Uterus (tissue), 4 donors: ENCODE measurements around the gene RTCA. TPM values are rescaled to one million over a fixed set of nuclear protein-coding genes. Genes with fewer than 3 reads are reported as not detected.

ENCODE experiments used
- DNase-seq, 2 donors: peaks; one replicate each; pipeline ENCODE4 v3.0.0-alpha.2; 2019 to 2020
- H3K27ac ChIP-seq, 2 donors: fragments of 200-600 bp; sonication (generic); 1 replicate in 1 of 2; 2 replicates in 1 of 2; pipeline ENCODE4 v1.5.1; 2016 to 2018
- H3K27me3 ChIP-seq, 2 donors: fragments of 200-600 bp; sonication (generic); one replicate each; pipeline ENCODE4 v1.5.1; 2018 to 2019; ENCODE audit warnings: control low read depth in 1 of 2
- H3K36me3 ChIP-seq, 2 donors: fragments of 200-600 bp; sonication (generic); one replicate each; pipeline ENCODE4 v1.5.1; 2019; ENCODE audit warnings: control low read depth in 1 of 2
- H3K4me1 ChIP-seq, 2 donors: fragments of 200-600 bp; sonication (generic); one replicate each; pipeline ENCODE4 v1.5.1; 2018 to 2019; ENCODE audit warnings: control low read depth in 1 of 2
- H3K4me3 ChIP-seq, 2 donors: fragments of 200-600 bp; sonication (generic); 1 replicate in 1 of 2; 2 replicates in 1 of 2; pipeline ENCODE4 v1.5.1; 2018 to 2019; ENCODE audit warnings: mild to moderate bottlenecking in 1 of 2
- H3K9me3 ChIP-seq, 2 donors: fragments of 200-600 bp; sonication (generic); one replicate each; pipeline ENCODE4 v1.5.1; 2019; ENCODE audit warnings: control low read depth in 1 of 2
- POLR2A ChIP-seq, 2 donors: fragments of 450-650 bp; IDR thresholded peaks; one replicate each; pipeline ENCODE4 v1.6.1; 2016; ENCODE audit warnings: antibody characterized with exemption in 2 of 2, mild to moderate bottlenecking in 1 of 2, moderate library complexity in 1 of 2
- intact Hi-C: fragments of 100-400 bp; cut with DNase I; formaldehyde crosslinking; loops from one replicate; pipeline ENCODE4 v1.15.1; 2023; ENCODE audit warnings: low total_unique reads
- total RNA-seq, 4 donors: library from RNA; depleted of rRNA in 3 of 4; stranded (reverse); fragments of >200 nt in 3 of 4; gene quantifications; one replicate each; pipeline versions ENCODE4 v1.1.0 to v1.2.4, GENCODE V29; 2014 to 2023
- TF ChIP-seq, protein P1 (sequence below), 4 experiments: fragments of 200-600 bp in 2 of 4; fragments of 450-650 bp in 2 of 4; sonication (generic) in 2 of 4; IDR thresholded peaks; one replicate each; pipeline ENCODE4 v1.5.1; 2016 to 2019; ENCODE audit warnings: antibody characterized with exemption in 4 of 4, mild to moderate bottlenecking in 2 of 4, moderate library complexity in 1 of 4
- donor health status: DM: yes; HTN: yes; CAD: no.

RTCA gene
- total RNA-seq, 4 donors from 2014 or later: 8.7 to 29.5 (median 14.8) TPM

DNA sequence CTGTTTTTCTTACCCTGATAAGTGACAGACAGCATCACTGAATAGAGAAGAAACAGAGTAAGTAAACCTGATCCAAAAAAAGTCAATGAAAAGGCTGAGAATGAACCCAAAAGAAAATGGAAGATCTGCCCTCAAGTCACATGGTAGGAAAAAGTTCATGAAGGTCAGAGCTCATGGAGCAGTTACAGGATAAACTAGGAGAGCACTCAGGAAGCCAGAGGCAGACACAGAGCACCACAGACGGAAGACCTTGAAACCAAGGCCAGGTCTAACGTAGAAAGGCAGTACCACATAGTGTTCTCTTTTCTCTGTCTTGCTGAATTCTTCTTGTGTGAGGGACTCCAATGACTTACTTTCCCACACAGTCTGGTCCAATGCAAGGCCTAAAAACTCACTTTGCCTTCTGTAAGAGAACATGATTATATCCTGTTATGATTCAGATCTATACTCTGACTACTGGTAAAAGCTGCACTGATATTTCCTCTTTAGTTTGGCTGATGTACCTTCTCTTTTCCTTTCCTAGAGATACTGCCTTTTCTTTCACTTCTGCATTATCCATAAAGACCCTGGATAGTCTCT is 40.8 kb downstream of the RTCA start:
- H3K4me1 ChIP-seq: no peaks in the 10 kb centered on the region
- H3K4me3 ChIP-seq: no peak overlapping the region
- intact Hi-C loops: no loop called here
- no peak for DNase-seq
- TF ChIP-seq, protein P1, sequence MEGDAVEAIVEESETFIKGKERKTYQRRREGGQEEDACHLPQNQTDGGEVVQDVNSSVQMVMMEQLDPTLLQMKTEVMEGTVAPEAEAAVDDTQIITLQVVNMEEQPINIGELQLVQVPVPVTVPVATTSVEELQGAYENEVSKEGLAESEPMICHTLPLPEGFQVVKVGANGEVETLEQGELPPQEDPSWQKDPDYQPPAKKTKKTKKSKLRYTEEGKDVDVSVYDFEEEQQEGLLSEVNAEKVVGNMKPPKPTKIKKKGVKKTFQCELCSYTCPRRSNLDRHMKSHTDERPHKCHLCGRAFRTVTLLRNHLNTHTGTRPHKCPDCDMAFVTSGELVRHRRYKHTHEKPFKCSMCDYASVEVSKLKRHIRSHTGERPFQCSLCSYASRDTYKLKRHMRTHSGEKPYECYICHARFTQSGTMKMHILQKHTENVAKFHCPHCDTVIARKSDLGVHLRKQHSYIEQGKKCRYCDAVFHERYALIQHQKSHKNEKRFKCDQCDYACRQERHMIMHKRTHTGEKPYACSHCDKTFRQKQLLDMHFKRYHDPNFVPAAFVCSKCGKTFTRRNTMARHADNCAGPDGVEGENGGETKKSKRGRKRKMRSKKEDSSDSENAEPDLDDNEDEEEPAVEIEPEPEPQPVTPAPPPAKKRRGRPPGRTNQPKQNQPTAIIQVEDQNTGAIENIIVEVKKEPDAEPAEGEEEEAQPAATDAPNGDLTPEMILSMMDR (IDR thresholded peaks at IDR 0.05): no peak
- no peak for TF ChIP-seq POLR2A (IDR thresholded peaks at IDR 0.05)
- no peak overlapping the region for H3K27ac ChIP-seq
- no peaks in the 10 kb centered on the region for H3K9me3 ChIP-seq
- no peaks in the 10 kb centered on the region for H3K27me3 ChIP-seq
- no peaks in the 10 kb centered on the region for H3K36me3 ChIP-seq

DNA sequence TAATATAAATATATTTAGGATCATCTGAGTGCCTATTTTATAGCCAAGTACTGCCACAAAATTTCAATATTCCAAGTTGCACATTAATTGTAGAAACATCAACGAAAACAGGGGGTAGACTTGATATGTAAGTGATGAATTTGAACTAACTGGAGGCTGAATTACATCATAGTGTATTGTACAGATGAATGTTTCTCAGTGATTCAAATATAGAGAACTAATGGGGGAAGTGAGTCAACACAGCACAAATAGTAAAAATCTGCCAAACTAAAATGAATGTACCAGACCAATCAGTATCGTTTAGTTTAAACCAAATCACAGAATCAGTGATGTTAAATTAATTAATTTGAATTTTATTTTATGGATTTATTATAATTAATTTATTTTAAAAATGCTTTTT is 42.8 kb downstream of the RTCA start:
- no peak overlapping the region for H3K27ac ChIP-seq
- TF ChIP-seq, protein P1 (IDR thresholded peaks at IDR 0.05): no peak
- no peak for TF ChIP-seq POLR2A (IDR thresholded peaks at IDR 0.05)
- DNase-seq: no peak
- no peak overlapping the region for H3K4me3 ChIP-seq
- no peaks in the 10 kb centered on the region for H3K9me3 ChIP-seq
- H3K4me1 ChIP-seq: no peaks in the 10 kb centered on the region
- no peaks in the 10 kb centered on the region for H3K27me3 ChIP-seq
- no peaks in the 10 kb centered on the region for H3K36me3 ChIP-seq
- intact Hi-C loops: no loop called here

DNA sequence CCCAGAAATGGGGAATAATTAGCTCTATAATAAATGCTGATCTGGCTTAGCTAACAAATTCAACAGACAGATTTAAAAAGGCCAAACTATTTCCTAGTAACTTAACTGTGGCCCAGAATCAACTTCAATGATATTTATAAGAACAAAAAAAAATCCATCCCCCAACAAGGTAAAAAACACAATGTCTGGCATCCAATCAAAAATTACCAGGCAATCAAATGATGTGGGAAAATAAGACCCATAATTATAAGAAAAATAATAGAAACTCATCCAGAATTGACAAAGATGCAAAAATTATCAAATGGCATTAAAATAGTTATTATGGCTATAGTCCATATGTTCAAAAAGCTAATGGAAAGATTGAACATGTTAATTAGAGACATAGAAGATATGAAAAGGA is 43.8 kb downstream of the RTCA start:
- no peaks in the 10 kb centered on the region for H3K9me3 ChIP-seq
- no peaks in the 10 kb centered on the region for H3K4me1 ChIP-seq
- no peaks in the 10 kb centered on the region for H3K27me3 ChIP-seq
- DNase-seq: no peak
- no peak overlapping the region for H3K4me3 ChIP-seq
- no peaks in the 10 kb centered on the region for H3K36me3 ChIP-seq
- TF ChIP-seq, protein P1 (IDR thresholded peaks at IDR 0.05): no peak
- no peak for TF ChIP-seq POLR2A (IDR thresholded peaks at IDR 0.05)
- intact Hi-C loops: no loop called here
- H3K27ac ChIP-seq: no peak overlapping the region

DNA sequence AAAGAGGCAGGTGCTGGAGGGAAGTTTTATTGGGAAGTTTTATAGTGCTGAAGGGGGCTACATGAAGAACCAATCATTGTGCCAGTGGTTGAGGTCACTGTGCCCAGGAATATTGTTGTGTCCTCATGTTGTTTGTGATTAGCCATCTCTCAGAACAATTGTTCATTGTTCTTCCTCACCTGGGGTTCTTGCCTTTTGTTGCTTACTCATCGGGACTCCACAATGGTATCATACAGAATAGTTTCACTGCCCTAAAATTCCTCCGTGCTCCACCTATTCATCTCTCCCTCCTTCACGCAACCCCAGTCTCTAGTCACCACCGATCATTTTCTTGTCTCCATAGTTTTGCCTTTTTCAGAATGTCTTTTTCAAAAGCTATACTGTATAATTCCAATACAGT is 47.4 kb downstream of the RTCA start:
- intact Hi-C loops: no loop called here

DNA sequence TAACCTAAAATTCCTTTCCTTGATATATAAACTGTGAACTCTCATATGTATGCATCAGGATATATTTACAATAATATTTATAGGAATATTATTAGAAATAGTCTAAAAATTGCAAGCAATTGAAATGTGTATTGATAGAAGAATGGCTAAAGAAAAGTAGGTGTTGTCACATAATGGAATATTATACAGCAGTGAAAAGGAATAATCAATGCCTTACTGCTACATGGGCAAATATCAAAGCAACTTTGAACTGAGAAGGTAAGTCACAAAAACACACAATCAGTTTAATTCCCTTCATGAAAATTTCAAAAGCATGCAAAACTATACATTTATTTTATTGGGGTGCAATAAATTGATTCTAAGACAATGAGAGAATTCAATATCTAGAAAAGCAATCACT is 50.6 kb downstream of the RTCA start:
- no peak for DNase-seq
- Histone ChIP-seq H3K9me3 (no peaks in the 10 kb centered on the region), H3K36me3 (no peaks in the 10 kb centered on the region), H3K27me3 (no peaks in the 10 kb centered on the region), H3K4me1 (no peaks in the 10 kb centered on the region), H3K4me3 (no peak overlapping the region), H3K27ac (no peak overlapping the region)
- TF ChIP-seq, protein P1 (IDR thresholded peaks at IDR 0.05): no peak
- TF ChIP-seq POLR2A (IDR thresholded peaks at IDR 0.05): no peak
- intact Hi-C loops: no loop called here

More for the DNA sequence above, 47.4 kb downstream of the RTCA start:
- DNase-seq: no peak
- Histone ChIP-seq H3K27me3 (no peaks in the 10 kb centered on the region), H3K4me3 (no peak overlapping the region), H3K9me3 (no peaks in the 10 kb centered on the region), H3K36me3 (no peaks in the 10 kb centered on the region), H3K27ac (no peak overlapping the region), H3K4me1 (no peaks in the 10 kb centered on the region)
- TF ChIP-seq POLR2A (IDR thresholded peaks at IDR 0.05): no peak
- TF ChIP-seq, protein P1 (IDR thresholded peaks at IDR 0.05): no peak
